AG09309 (cell line): ENCODE data around the gene ALG3.

Source experiments
- DNase-seq: peaks from one replicate; pipeline ENCODE4 v3.0.0-alpha.2; 2010; ENCODE audit warnings: low read depth
- H3K4me3 ChIP-seq: 2 replicates; pipeline ENCODE4 v1.5.1; 2011; ENCODE audit warnings: mild to moderate bottlenecking, low read depth, low read length, moderate library complexity; ENCODE audit not compliant: control insufficient read depth
- TF ChIP-seq, protein P1 (sequence below): IDR thresholded peaks from 2 replicates; pipeline ENCODE4 v1.5.1; 2011; ENCODE audit warnings: mild to moderate bottlenecking, low read depth, low read length, inconsistent platforms; ENCODE audit not compliant: insufficient read depth, control insufficient read depth; ENCODE audit errors: missing control alignments

Gene ALG3

DNA sequence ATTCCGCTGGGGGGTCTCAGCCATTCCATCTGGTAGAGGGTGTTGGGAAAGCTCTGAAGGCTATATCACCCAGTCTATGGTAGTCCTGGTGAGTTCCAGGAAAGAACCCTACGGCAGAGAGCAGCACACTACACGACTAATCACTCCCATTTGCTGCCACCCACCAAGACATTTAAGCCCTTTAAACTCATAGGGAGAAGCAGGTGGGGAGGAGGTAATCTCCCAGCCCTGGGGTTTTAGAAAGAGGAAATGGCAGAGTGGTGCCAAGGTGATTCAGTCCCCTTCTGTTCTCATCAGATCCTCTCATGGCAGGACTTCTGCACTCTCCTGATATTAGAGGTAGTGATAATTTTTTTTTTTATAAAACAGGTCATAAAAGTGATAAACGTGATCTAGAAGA lies 29.9 kb downstream of the ALG3 start:
- TF ChIP-seq, protein P1, sequence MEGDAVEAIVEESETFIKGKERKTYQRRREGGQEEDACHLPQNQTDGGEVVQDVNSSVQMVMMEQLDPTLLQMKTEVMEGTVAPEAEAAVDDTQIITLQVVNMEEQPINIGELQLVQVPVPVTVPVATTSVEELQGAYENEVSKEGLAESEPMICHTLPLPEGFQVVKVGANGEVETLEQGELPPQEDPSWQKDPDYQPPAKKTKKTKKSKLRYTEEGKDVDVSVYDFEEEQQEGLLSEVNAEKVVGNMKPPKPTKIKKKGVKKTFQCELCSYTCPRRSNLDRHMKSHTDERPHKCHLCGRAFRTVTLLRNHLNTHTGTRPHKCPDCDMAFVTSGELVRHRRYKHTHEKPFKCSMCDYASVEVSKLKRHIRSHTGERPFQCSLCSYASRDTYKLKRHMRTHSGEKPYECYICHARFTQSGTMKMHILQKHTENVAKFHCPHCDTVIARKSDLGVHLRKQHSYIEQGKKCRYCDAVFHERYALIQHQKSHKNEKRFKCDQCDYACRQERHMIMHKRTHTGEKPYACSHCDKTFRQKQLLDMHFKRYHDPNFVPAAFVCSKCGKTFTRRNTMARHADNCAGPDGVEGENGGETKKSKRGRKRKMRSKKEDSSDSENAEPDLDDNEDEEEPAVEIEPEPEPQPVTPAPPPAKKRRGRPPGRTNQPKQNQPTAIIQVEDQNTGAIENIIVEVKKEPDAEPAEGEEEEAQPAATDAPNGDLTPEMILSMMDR = no peak
- no peak overlapping the region for H3K4me3 ChIP-seq
- DNase-seq = no peak

DNA sequence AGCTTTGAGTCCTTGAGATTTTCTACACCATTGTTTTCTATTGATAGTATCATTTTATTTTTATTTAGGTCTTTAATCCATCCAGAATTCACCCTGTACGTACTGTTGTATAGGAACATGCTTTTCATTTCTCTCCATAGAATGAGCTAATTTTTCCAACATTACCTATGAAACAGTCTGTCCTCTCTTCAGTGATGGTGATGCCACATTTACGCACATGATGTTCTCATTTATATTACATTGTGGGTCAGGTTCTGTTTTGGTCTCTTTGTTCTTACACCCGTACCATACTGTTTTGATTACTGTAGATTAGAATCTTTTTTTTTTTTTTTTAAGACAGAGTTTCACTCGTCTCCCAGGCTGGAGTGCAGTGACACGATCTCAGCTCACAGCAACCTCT lies 37.0 kb downstream of the ALG3 start:
- TF ChIP-seq, protein P1 = no peak

DNA sequence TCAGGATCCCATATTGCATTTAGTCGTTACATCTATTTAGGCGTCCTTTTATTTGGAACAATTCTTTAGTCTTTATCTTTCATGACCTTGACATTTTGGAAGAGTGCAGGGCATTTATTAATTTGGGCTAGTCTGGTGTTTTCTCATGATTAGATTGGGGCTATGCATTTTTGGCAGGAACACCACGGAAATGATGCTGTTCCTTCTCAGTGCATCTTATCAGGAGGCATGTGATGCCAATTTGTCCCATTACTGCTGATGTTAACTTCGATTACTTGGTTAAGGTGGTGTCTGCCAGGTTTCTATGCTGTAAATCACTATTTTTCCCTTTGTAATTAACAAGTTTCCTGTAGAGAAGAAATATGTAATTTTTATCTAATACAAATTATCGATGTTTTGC lies 37.5 kb downstream of the ALG3 start:
- no peak overlapping the region for H3K4me3 ChIP-seq
- no peak for DNase-seq
- TF ChIP-seq, protein P1 = no peak

More for the DNA sequence above, 37.0 kb downstream of the ALG3 start:
- DNase-seq = no peak
- no peak overlapping the region for H3K4me3 ChIP-seq

DNA sequence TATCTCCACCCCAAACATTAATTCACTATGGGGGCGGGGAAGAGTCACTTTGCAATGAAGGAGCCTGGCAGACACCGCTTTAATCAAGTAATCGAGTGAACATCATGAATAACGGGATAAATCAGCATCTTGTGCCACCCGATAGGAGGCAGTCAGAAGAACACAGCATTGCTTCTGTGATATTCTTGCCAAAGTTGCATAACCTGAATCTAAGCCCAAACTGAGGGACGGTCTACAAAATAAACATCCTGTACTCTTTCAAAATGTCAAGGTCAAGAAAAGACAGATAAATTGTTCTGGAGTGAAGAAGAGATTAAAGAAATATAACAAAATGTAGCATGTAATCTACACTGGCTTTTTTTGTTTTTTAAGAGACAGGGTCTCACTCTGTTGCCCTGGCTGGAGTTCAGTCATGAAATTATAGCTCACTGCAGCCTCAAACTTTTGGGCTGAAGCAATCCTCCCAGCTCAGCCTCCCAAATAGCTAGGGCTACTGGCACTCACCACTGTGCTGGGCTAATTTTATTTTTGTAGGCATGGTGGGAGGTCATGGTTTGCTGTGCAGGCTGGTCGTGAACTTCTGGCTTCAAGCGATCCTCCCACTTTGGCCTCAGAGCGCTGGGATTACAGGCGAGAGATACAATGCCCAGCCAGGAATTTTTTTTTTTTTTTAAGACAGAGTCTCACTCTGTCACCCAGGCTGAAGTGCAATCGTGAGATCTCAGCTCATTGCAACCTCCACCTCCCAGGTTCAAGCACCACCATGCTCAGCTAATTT lies 39.4 kb downstream of the ALG3 start:
- DNase-seq = no peak
- H3K4me3 ChIP-seq = no peak overlapping the region
- TF ChIP-seq, protein P1 = no peak

DNA sequence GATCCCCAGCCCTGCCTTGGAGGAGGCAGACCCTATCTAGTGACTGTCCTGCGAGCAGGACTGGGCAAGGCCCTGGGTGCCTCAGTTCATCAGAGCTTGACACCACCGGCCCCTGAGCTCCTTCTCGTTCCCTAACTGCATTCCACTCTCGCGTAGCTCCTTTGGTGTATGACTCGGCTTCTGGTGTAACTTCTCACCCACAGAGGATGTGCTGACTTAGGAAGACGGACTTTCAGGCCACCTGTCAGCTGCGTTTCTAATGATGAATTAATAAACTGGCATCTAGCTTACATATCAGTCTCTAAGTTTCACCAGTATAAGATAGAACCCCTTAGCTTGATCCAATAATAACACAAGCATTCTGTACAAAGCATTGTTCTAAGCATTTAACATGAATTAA lies 45.2 kb downstream of the ALG3 start:
- H3K4me3 ChIP-seq = no peak overlapping the region
- no peak for DNase-seq
- TF ChIP-seq, protein P1 = no peak

DNA sequence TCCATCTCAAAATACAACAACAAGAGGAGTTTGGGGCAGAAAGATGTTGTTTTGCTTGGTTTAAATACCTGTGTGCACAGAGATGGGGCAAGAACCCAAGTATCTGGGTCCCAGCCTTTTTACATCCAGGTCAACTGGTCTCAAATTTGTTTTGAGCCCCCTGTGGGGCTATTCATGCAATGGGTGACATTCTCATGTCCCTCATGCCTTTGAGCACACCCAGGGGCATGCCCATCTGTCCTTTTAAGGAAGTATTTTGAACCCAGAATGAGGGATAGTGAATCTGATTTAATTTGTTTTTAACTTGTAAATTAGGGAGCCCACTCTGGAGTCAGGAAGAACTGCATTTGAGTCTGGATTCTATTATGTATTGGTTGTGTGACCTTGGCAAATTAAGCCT lies 47.9 kb downstream of the ALG3 start:
- TF ChIP-seq, protein P1 = no peak
- H3K4me3 ChIP-seq = no peak overlapping the region
- DNase-seq = no peak

DNA sequence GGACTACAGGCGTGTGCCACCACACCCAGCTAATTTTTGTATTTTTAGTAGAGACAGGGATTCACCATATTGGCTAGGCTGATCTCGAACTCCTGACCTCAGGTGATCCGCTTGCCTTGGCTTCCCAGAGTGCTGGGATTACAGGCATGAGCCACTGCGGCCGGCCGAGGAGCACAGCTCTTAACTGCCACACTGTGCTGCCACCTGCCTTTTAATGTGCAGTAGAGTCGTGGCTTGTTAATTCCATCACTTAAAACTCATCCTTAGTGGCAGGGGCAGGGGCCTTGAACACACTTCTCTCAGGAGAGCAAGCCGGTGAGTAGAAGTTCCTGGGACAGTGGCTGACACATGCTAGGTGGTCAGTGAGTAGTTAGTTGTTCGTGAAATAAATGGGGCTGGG lies 50.3 kb downstream of the ALG3 start:
- TF ChIP-seq, protein P1 = no peak
- no peak overlapping the region for H3K4me3 ChIP-seq
- no peak for DNase-seq
